Mammary epithelial cell (primary cell): Measurements from ENCODE around the gene BANP.
"Not testable (repeated sequence)": the region's sequence is repeated elsewhere in the genome, so short reads cannot be mapped to it uniquely, and the experiment has no call there.

ENCODE experiments used
- EZH2 ChIP-seq: IDR thresholded peaks from 2 replicates; pipeline ENCODE4 v1.6.1; 2012; ENCODE audit warnings: low read length, inconsistent platforms, borderline replicate concordance
- TF ChIP-seq, protein P1 (sequence below), 2 donors: IDR thresholded peaks in 1 of 2; conservative IDR thresholded peaks in 1 of 2; 2 replicates each; pipeline ENCODE4 v1.5.1; 2011 to 2012; ENCODE audit warnings: inconsistent platforms in 2 of 2, low read length in 2 of 2, mild to moderate bottlenecking in 2 of 2, control low read depth in 1 of 2, low read depth in 1 of 2; ENCODE audit not compliant: insufficient read depth in 1 of 2; ENCODE audit errors: extremely low read depth in 1 of 2

DNA sequence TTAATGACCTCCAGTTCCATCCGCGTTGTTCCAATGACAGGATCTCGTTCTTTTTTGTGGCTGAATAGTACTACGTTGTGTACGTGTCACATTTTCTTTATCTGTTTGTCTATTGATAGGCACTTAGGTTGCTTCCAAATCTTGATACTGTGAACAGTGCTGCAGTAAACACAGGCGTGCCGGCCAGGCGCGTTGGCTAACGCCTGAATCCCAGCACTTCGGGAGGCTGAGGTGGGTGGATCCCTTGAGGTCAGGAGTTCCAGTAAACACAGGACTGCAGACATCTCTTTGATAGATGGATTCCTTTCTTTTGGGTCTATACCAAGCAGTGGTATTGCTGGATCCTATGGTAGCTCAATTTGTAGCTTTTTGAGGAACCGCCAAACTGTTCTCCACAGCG, 160.7 kb downstream of the BANP start:
- TF ChIP-seq, protein P1, sequence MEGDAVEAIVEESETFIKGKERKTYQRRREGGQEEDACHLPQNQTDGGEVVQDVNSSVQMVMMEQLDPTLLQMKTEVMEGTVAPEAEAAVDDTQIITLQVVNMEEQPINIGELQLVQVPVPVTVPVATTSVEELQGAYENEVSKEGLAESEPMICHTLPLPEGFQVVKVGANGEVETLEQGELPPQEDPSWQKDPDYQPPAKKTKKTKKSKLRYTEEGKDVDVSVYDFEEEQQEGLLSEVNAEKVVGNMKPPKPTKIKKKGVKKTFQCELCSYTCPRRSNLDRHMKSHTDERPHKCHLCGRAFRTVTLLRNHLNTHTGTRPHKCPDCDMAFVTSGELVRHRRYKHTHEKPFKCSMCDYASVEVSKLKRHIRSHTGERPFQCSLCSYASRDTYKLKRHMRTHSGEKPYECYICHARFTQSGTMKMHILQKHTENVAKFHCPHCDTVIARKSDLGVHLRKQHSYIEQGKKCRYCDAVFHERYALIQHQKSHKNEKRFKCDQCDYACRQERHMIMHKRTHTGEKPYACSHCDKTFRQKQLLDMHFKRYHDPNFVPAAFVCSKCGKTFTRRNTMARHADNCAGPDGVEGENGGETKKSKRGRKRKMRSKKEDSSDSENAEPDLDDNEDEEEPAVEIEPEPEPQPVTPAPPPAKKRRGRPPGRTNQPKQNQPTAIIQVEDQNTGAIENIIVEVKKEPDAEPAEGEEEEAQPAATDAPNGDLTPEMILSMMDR (conservative IDR thresholded peaks at IDR 0.05 in 1 of 2, IDR thresholded peaks at IDR 0.05 in 1 of 2; ENCODE audit: extremely low read depth in 1 of 2, insufficient read depth in 1 of 2, low read depth in 1 of 2, low read length in 2 of 2): not testable (repeated sequence)
- TF ChIP-seq EZH2: not testable (repeated sequence)
